GM21528 (cell line): Measurements from ENCODE around the gene SH3RF1.

Experiments
- ATAC-seq: cut with Tn5 transposase; IDR thresholded peaks from one replicate; pipeline ENCODE4 v1.9.1; 2021; ENCODE audit warnings: mild to moderate bottlenecking, moderate library complexity; ENCODE audit not compliant: unreplicated experiment, low FRiP score

The SH3RF1 gene

GRCh38 chr4:169253113-169253671, 17.6 kb downstream of the SH3RF1 start:
- ATAC-seq: no peak

DNA sequence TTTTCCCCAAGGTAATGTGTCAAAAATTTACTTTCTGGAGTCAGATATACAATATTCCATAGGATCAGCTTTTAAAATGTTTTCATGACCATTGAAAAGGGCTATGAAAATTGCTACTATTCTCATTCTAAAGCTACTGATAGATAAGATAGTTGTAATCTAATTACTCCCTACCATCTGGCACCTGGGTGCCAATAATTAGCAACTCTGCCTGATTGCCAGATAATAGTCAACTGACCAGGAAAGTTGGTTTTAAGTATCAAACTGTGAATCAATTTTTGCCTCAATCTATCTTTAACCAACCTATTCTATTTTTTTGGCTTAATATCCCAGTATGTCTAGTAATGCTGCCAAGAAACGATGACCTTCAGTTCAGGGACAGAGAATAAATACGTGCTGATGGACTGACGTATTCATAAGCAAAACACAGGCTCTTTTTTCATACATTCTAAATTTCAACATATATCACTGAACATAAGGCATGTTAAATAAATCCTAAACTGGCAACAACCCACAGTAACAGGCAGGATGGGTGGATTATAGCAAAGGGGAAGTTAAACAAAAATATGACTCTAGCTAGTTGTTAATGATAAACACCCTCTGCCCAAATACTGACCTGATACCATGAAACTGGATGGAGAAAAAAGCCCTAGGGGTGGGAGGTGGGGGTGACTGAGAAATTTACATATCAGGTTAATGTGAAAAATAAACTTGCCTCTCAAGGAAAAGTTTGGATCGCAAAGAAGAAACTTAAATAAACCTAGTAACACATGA, 18.2 kb downstream of the SH3RF1 start:
- ATAC-seq: no peak

GRCh38 chr4:169251291-169252235, 19.2 kb downstream of the SH3RF1 start:
- ATAC-seq: no peak

- ATAC-seq: no peak
These were observed 20.0 kb downstream of the SH3RF1 start for GRCh38 chr4:169250796-169251195.

- no peak for ATAC-seq
These were observed 20.8 kb downstream of the SH3RF1 start for GRCh38 chr4:169249999-169250398.

DNA sequence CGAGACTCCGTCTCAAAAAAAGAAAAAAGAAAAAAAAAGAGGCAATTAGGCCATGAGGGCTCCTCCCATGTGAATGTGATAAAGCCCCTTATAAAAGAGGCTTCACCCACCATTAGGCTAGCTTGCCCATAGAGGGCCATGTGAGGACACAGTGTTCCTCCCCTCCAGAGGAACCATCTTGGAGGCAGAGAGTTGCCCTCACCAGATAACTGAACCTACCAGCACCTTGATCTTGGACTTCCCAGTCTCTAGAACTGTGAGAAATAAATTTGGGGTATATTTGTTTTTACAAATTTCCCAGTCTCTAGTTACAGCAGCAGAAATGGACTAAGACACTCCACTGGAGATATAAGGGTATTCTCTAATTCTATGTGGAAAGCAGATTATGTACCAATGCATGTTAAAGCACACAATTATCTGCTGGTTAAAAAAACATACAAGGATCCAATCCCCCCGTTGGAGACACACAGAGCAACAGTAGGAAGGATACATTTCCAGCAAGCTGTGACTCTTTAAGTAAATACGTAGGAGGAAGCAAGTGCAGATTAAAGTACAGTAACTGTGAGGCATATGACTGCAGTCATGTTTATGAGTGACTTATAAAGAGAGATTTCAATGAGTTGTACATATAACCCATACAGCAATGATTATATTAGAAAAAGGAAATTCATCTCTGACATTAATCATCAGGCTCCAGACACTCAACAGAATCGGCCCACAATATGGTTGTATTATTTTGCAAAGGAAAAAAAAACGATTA, 21.4 kb downstream of the SH3RF1 start:
- no peak for ATAC-seq

GRCh38 chr4:169248645-169249044, 22.1 kb downstream of the SH3RF1 start:
- ATAC-seq: no peak

- no peak for ATAC-seq
These were observed 23.8 kb downstream of the SH3RF1 start for GRCh38 chr4:169246957-169247396.

GRCh38 chr4:169246279-169246678, 24.5 kb downstream of the SH3RF1 start:
- ATAC-seq: no peak

- no peak for ATAC-seq
These were observed 25.7 kb downstream of the SH3RF1 start for GRCh38 chr4:169245061-169245460.

DNA sequence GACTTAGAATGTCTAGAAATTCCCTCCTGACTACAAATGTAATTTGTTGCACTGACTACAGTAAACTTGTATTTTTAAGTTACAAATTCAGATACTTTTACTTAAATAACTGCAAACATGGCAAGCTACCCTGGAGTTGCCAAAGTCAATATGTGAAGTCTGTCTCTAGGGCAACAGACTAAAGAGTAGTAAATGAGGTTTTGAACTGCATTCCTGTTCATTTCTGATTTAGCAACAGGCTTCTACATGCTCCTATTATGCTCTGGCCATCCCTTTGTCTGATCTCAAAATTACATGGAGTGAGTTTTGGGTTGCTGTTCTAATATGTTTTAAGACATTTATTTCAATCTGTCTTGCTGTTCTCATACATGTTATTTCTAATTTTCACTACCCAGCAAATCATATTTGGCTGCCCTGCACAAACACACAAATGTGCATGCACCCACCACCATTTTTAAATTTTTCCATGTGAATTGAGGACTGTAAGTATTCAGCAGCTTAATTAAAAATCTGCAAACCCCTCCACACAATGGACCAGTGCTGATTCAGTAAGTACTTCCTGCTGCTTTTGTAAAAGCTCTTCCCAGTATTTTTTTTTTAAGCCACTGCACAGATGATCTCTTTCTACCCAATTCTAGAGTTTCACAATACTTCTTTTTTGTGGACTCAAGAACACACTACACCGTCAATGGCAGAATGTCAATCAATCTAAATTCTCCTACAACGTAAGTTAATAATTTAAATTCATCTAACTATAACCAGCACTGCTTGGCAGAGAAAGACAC, 26.7 kb downstream of the SH3RF1 start:
- no peak for ATAC-seq

GRCh38 chr4:169241464-169241863, 29.3 kb downstream of the SH3RF1 start:
- ATAC-seq: no peak

DNA sequence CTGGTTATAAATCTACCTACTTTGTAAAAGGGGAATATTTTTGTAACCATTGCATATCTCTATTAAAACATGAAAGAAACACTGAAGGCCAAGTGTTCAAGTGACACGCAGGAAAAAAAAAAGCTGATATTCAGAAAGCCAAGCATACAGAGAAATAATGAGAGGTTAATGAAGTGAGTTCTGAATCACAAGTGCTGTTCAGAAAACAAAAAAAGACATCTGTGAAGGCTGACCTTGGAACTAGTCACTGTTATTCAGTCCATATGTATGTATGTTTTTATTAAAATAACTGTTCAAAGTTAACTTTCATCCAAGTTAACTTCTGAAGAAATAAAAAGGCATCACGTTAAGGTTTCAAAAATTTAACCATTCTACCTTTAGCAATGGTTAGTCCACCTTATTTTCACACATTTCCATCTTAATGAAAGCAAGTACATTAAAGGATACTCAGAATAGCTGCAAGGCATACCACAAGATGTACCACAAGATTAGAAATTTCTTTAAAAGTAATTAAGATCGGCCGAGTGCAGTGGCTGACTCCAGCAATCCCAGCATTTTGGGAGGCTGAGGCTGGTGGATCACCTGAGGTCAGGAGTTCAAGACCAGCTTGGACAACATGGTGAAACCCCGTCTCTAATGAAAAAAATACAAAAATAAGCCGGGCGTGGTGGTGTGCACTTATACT, 31.4 kb downstream of the SH3RF1 start:
- no peak for ATAC-seq

GRCh38 chr4:169238445-169238844, 32.3 kb downstream of the SH3RF1 start:
- no peak for ATAC-seq

- no peak for ATAC-seq
These were observed 33.7 kb downstream of the SH3RF1 start for GRCh38 chr4:169236873-169237626.

- ATAC-seq: no peak
These were observed 34.7 kb downstream of the SH3RF1 start for GRCh38 chr4:169236078-169236477.

DNA sequence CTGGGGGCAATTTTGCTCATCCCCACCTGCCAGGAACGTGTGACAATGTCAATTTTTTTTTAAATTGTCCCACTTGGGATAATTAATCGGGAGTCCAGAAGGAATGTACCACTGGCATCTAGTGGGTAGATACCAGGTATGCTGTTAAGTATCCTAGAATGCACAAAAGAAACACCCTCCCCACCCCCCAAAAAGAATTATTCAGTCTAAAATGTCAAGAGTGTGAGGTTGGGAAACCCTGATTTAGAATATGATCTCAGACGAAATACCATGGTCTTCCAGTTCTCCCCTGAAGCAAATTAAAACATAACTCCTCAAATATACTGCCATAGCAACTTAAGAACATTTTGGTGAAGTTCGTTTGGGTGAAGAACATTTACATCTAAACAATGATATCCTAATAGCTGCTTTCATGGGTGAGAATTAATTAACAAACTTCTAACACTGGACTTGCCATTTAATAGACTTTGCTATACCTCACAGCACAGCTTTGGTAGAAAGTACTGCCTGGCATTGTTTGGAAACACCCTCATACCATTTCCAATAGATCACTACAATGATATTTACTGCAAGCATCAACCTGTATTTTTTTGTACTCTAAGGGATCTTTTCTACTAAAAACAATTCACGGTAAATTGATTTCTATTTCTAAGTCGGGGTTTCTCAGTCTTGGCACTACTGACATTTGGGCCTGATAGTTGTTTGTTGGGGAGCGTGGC, 36.5 kb downstream of the SH3RF1 start:
- no peak for ATAC-seq

GRCh38 chr4:169233691-169234090, 37.1 kb downstream of the SH3RF1 start:
- ATAC-seq: no peak
